NCI-H460 (cell line): Measurements from ENCODE around the gene TSPAN12. TPM values are rescaled to one million over a fixed set of nuclear protein-coding genes. Genes with fewer than 3 reads are reported as not detected.

Source experiments
- DNase-seq: peaks from one replicate; pipeline ENCODE4 v3.0.0-alpha.2; 2016; ENCODE audit warnings: low read depth; ENCODE audit errors: extremely low read depth
- total RNA-seq: library from RNA; depleted of rRNA; stranded (reverse); fragments of >200 nt; shearing (Covaris generic); gene quantifications from 2 replicates; pipeline ENCODE4 v1.2.3, GENCODE V29; 2014

TSPAN12 gene
- total RNA-seq, 1 experiment from 2014 or later, result 9.1 TPM

GRCh38 chr7:120852700-120853099 lies 5.2 kb downstream of the TSPAN12 start:
- no peak for DNase-seq

- no peak for DNase-seq
These were observed 14.8 kb downstream of the TSPAN12 start for GRCh38 chr7:120843109-120843508.

GRCh38 chr7:120842121-120842621 lies 15.8 kb downstream of the TSPAN12 start:
- no peak for DNase-seq

GRCh38 chr7:120841608-120842007 lies 16.3 kb downstream of the TSPAN12 start:
- no peak for DNase-seq

GRCh38 chr7:120838281-120838682 lies 19.7 kb downstream of the TSPAN12 start:
- DNase-seq, result no peak

- DNase-seq, result no peak
These were observed 20.3 kb downstream of the TSPAN12 start for GRCh38 chr7:120837599-120837998.

- no peak for DNase-seq
These were observed 21.3 kb downstream of the TSPAN12 start for GRCh38 chr7:120836556-120837115.

- DNase-seq, result no peak
These were observed 23.2 kb downstream of the TSPAN12 start for GRCh38 chr7:120834726-120835125.

- DNase-seq, result peak; percentile 5
These were observed 24.4 kb downstream of the TSPAN12 start for GRCh38 chr7:120833546-120833945.

GRCh38 chr7:120832803-120833202 lies 25.1 kb downstream of the TSPAN12 start:
- DNase-seq, result no peak

- no peak for DNase-seq
These were observed 26.7 kb downstream of the TSPAN12 start for GRCh38 chr7:120831260-120831659.

- no peak for DNase-seq
These were observed 28.5 kb downstream of the TSPAN12 start for GRCh38 chr7:120829487-120829886.

- no peak for DNase-seq
These were observed 29.4 kb downstream of the TSPAN12 start for GRCh38 chr7:120828528-120828927.

- no peak for DNase-seq
These were observed 30.4 kb downstream of the TSPAN12 start for GRCh38 chr7:120827371-120828118.

- DNase-seq, result no peak
These were observed 32.4 kb downstream of the TSPAN12 start for GRCh38 chr7:120825576-120825975.

- no peak for DNase-seq
These were observed 32.8 kb downstream of the TSPAN12 start for GRCh38 chr7:120825152-120825551.

- DNase-seq, result no peak
These were observed 38.1 kb downstream of the TSPAN12 start for GRCh38 chr7:120819861-120820260.

- no peak for DNase-seq
These were observed 40.1 kb downstream of the TSPAN12 start for GRCh38 chr7:120817851-120818250.

- DNase-seq, result no peak
These were observed 43.5 kb downstream of the TSPAN12 start for GRCh38 chr7:120814253-120814939.

GRCh38 chr7:120813546-120814252 lies 44.2 kb downstream of the TSPAN12 start:
- no peak for DNase-seq

GRCh38 chr7:120813089-120813488 lies 44.9 kb downstream of the TSPAN12 start:
- DNase-seq, result no peak
